ENCODE results near the gene SHC4. TPM values are rescaled to one million over a fixed set of nuclear protein-coding genes. Genes with fewer than 3 reads are reported as not detected.

Gene SHC4
- total RNA-seq, 1 donor from 2014 or later, result 2.2 TPM

GRCh38 chr15:48905847-48906246 lies 57.9 kb downstream of the SHC4 start:
- Mint-ChIP-seq H3K9me3 (no peaks in the 10 kb centered on the region), H3K27me3 (ENCODE audit: insufficient read depth, low read depth) (peaks cover 4% of the 10 kb centered on the region), H3K27ac (no peak overlapping the region), H3K4me3 (no peak overlapping the region), H3K36me3 (no peaks in the 10 kb centered on the region), H3K4me1 (peaks cover 3% of the 10 kb centered on the region)
- H3K4me2 ChIP-seq, result no peak overlapping the region
- no peaks in the 10 kb centered on the region for H3K36me3 ChIP-seq
- no peak overlapping the region for H3K9ac ChIP-seq
- TF ChIP-seq EZH2 (IDR thresholded peaks at IDR 0.05) (no peak), CTCF (IDR thresholded peaks at IDR 0.05) (no peak), EZH2phosphoT487 (IDR thresholded peaks at IDR 0.05) (no peak)
- no peaks in the 10 kb centered on the region for H3K27me3 ChIP-seq
- no peaks in the 10 kb centered on the region for H4K20me1 ChIP-seq (ENCODE audit: low read depth)
- no peaks in the 10 kb centered on the region for H3K79me2 ChIP-seq (ENCODE audit: low read depth)
- H2AFZ ChIP-seq (replicated peaks), result no peak overlapping the region
- peaks cover 12% of the 10 kb centered on the region for H3K4me1 ChIP-seq
- H3K4me3 ChIP-seq, result no peak overlapping the region
- H3K27ac ChIP-seq, result no peak overlapping the region
- H3K9me3 ChIP-seq (ENCODE audit: low read depth), result no peaks in the 10 kb centered on the region
- no peaks in the 10 kb centered on the region for H3F3A ChIP-seq (ENCODE audit: low read depth)
- DNase-seq (ENCODE audit: low spot score), result no peak

GRCh38 chr15:48905216-48905615 lies 58.5 kb downstream of the SHC4 start:
- H3K4me3 ChIP-seq, result no peak overlapping the region
- no peaks in the 10 kb centered on the region for H3K36me3 ChIP-seq
- no peak for TF ChIP-seq EZH2 (IDR thresholded peaks at IDR 0.05)
- H3K9me3 ChIP-seq (ENCODE audit: low read depth), result no peaks in the 10 kb centered on the region
- no peak overlapping the region for H3K4me2 ChIP-seq
- Mint-ChIP-seq H3K4me1 (peaks cover 3% of the 10 kb centered on the region), H3K27me3 (ENCODE audit: insufficient read depth, low read depth) (peaks cover 4% of the 10 kb centered on the region), H3K9me3 (no peaks in the 10 kb centered on the region), H3K27ac (no peak overlapping the region), H3K36me3 (no peaks in the 10 kb centered on the region), H3K4me3 (no peak overlapping the region)
- H3K27ac ChIP-seq, result no peak overlapping the region
- peak; percentile 28 for DNase-seq (ENCODE audit: low spot score)
- H4K20me1 ChIP-seq (ENCODE audit: low read depth), result no peaks in the 10 kb centered on the region
- H3F3A ChIP-seq (ENCODE audit: low read depth), result no peaks in the 10 kb centered on the region
- H2AFZ ChIP-seq (replicated peaks), result peak overlapping the region; percentile 9
- no peak overlapping the region for H3K9ac ChIP-seq
- no peaks in the 10 kb centered on the region for H3K27me3 ChIP-seq
- H3K79me2 ChIP-seq (ENCODE audit: low read depth), result no peaks in the 10 kb centered on the region
- peaks cover 12% of the 10 kb centered on the region for H3K4me1 ChIP-seq

GRCh38 chr15:48904758-48905157 lies 59.0 kb downstream of the SHC4 start:
- no peak overlapping the region for H3K27ac Mint-ChIP-seq
- Histone ChIP-seq H3K36me3 (no peaks in the 10 kb centered on the region), H3K27ac (no peak overlapping the region), H3K79me2 (ENCODE audit: low read depth) (no peaks in the 10 kb centered on the region), H2AFZ (replicated peaks) (no peak overlapping the region), H3K4me1 (peaks cover 12% of the 10 kb centered on the region), H4K20me1 (ENCODE audit: low read depth) (no peaks in the 10 kb centered on the region), H3K9ac (no peak overlapping the region), H3K27me3 (no peaks in the 10 kb centered on the region), H3K9me3 (ENCODE audit: low read depth) (no peaks in the 10 kb centered on the region), H3K4me3 (no peak overlapping the region), H3F3A (ENCODE audit: low read depth) (no peaks in the 10 kb centered on the region), H3K4me2 (no peak overlapping the region)
- H3K9me3 Mint-ChIP-seq, result no peaks in the 10 kb centered on the region
- DNase-seq (ENCODE audit: low spot score), result no peak
- no peaks in the 10 kb centered on the region for H3K36me3 Mint-ChIP-seq
- no peak overlapping the region for H3K4me3 Mint-ChIP-seq
- TF ChIP-seq EZH2 (IDR thresholded peaks at IDR 0.05), result no peak
- TF ChIP-seq EZH2phosphoT487 (IDR thresholded peaks at IDR 0.05), result no peak
- TF ChIP-seq CTCF (IDR thresholded peaks at IDR 0.05), result no peak
- H3K27me3 Mint-ChIP-seq (ENCODE audit: insufficient read depth, low read depth), result peaks cover 4% of the 10 kb centered on the region
- H3K4me1 Mint-ChIP-seq, result peaks cover 3% of the 10 kb centered on the region

GRCh38 chr15:48899793-48900192 lies 63.9 kb downstream of the SHC4 start:
- no peaks in the 10 kb centered on the region for H3K27me3 ChIP-seq
- H3K4me1 ChIP-seq, result peaks cover 27% of the 10 kb centered on the region
- Mint-ChIP-seq H3K36me3 (no peaks in the 10 kb centered on the region), H3K4me3 (no peak overlapping the region), H3K4me1 (peaks cover 26% of the 10 kb centered on the region), H3K27me3 (ENCODE audit: insufficient read depth, low read depth) (peaks cover 8% of the 10 kb centered on the region), H3K27ac (no peak overlapping the region), H3K9me3 (no peaks in the 10 kb centered on the region)
- peaks cover 5% of the 10 kb centered on the region for H3F3A ChIP-seq (ENCODE audit: low read depth)
- no peak overlapping the region for H3K27ac ChIP-seq
- no peaks in the 10 kb centered on the region for H3K9me3 ChIP-seq (ENCODE audit: low read depth)
- no peaks in the 10 kb centered on the region for H3K79me2 ChIP-seq (ENCODE audit: low read depth)
- TF ChIP-seq CTCF (IDR thresholded peaks at IDR 0.05) (no peak), EZH2 (IDR thresholded peaks at IDR 0.05) (no peak), EZH2phosphoT487 (IDR thresholded peaks at IDR 0.05) (no peak)
- no peak overlapping the region for H3K4me2 ChIP-seq
- no peak overlapping the region for H3K9ac ChIP-seq
- H4K20me1 ChIP-seq (ENCODE audit: low read depth), result no peaks in the 10 kb centered on the region
- DNase-seq (ENCODE audit: low spot score), result no peak
- no peaks in the 10 kb centered on the region for H3K36me3 ChIP-seq
- no peak overlapping the region for H2AFZ ChIP-seq (replicated peaks)
- no peak overlapping the region for H3K4me3 ChIP-seq
